Measurements from ENCODE around the gene ANKS1A. TPM values are rescaled to one million over a fixed set of nuclear protein-coding genes. Genes with fewer than 3 reads are reported as not detected.
"Not testable (repeated sequence)": the region's sequence is repeated elsewhere in the genome, so short reads cannot be mapped to it uniquely, and the experiment has no call there.

ANKS1A gene
- total RNA-seq, 1 experiment from 2014 or later: 24.0 TPM

- H3K4me3 ChIP-seq (ENCODE audit: low read depth, low read length); H3K36me3 Mint-ChIP-seq (ENCODE audit: insufficient read depth, unreplicated experiment); POLR2A ChIA-PET; H3K4me1 ChIP-seq; H3K27ac Mint-ChIP-seq (ENCODE audit: unreplicated experiment); H3K4me3 Mint-ChIP-seq (ENCODE audit: unreplicated experiment); H3K27me3 Mint-ChIP-seq (ENCODE audit: insufficient read depth, unreplicated experiment); H3K4me1 Mint-ChIP-seq (ENCODE audit: low read depth, unreplicated experiment); H3K27me3 ChIP-seq (replicated peaks; ENCODE audit: control insufficient read depth, insufficient read depth, low read length); DNase-seq; BruUV-seq (replicated peaks); intact Hi-C loops (cut with micrococcal nuclease; ENCODE audit: unreplicated experiment); H3K9me3 ChIP-seq; H3K36me3 ChIP-seq (ENCODE audit: control insufficient read depth, insufficient read depth, low read length); H3K9me3 Mint-ChIP-seq (ENCODE audit: unreplicated experiment): not testable (repeated sequence)
- CTCF ChIA-PET: interaction anchor here (1.0 kb wide), 1 partner anchor 32 kb away, joined by 3 read pairs; no protein-coding TSS in a partner anchor
Observed at GRCh38 chr6:35107761-35108160, 218.7 kb downstream of the ANKS1A start.

GRCh38 chr6:35108309-35108885, 219.3 kb downstream of the ANKS1A start:
- no peak overlapping the region for H3K4me3 ChIP-seq (ENCODE audit: low read depth, low read length)
- peaks cover 9% of the 10 kb centered on the region for H3K4me1 Mint-ChIP-seq (ENCODE audit: low read depth, unreplicated experiment)
- no TSS peak for BruUV-seq (replicated peaks)
- no peak overlapping the region for H3K27ac Mint-ChIP-seq (ENCODE audit: unreplicated experiment)
- H3K36me3 ChIP-seq (ENCODE audit: control insufficient read depth, insufficient read depth, low read length): no peaks in the 10 kb centered on the region
- DNase-seq: no peak
- H3K4me1 ChIP-seq: no peaks in the 10 kb centered on the region
- peaks cover 6% of the 10 kb centered on the region for H3K9me3 Mint-ChIP-seq (ENCODE audit: unreplicated experiment)
- no peak for TF ChIP-seq CTCF (IDR thresholded peaks at IDR 0.05; ENCODE audit: insufficient read depth in 1 of 2, low read depth in 1 of 2, low read length in 1 of 2, severe bottlenecking in 1 of 2, unreplicated experiment in 1 of 2)
- H3K27me3 Mint-ChIP-seq (ENCODE audit: insufficient read depth, unreplicated experiment): no peaks in the 10 kb centered on the region
- H3K36me3 Mint-ChIP-seq (ENCODE audit: insufficient read depth, unreplicated experiment): no peaks in the 10 kb centered on the region
- POLR2A ChIA-PET: no interaction called here
- H3K27me3 ChIP-seq (replicated peaks; ENCODE audit: control insufficient read depth, insufficient read depth, low read length): no peaks in the 10 kb centered on the region
- no peak overlapping the region for H3K4me3 Mint-ChIP-seq (ENCODE audit: unreplicated experiment)
- intact Hi-C loops (cut with micrococcal nuclease; ENCODE audit: unreplicated experiment): no loop called here
- CTCF ChIA-PET: interaction anchor here (1.0 kb wide), 1 partner anchor 32 kb away, joined by 3 read pairs; no protein-coding TSS in a partner anchor
- H3K9me3 ChIP-seq: 0 out of 2 replicates have a peak, but pooled peaks cover 3% of the 10 kb centered on the region

GRCh38 chr6:35120746-35121145, 231.7 kb downstream of the ANKS1A start:
- Histone ChIP-seq H3K9me3 (no peaks in the 10 kb centered on the region), H3K27me3 (replicated peaks; ENCODE audit: control insufficient read depth, insufficient read depth, low read length) (no peaks in the 10 kb centered on the region), H3K4me1 (no peaks in the 10 kb centered on the region), H3K4me3 (ENCODE audit: low read depth, low read length) (no peak overlapping the region), H3K36me3 (ENCODE audit: control insufficient read depth, insufficient read depth, low read length) (no peaks in the 10 kb centered on the region)
- Mint-ChIP-seq H3K27me3 (ENCODE audit: insufficient read depth, unreplicated experiment) (no peaks in the 10 kb centered on the region), H3K36me3 (ENCODE audit: insufficient read depth, unreplicated experiment) (no peaks in the 10 kb centered on the region), H3K9me3 (ENCODE audit: unreplicated experiment) (no peaks in the 10 kb centered on the region), H3K4me3 (ENCODE audit: unreplicated experiment) (no peak overlapping the region), H3K27ac (ENCODE audit: unreplicated experiment) (no peak overlapping the region), H3K4me1 (ENCODE audit: low read depth, unreplicated experiment) (no peaks in the 10 kb centered on the region)
- no TSS peak for BruUV-seq (replicated peaks)
- ChIA-PET CTCF (no interaction called here), POLR2A (no interaction called here)
- intact Hi-C loops (cut with micrococcal nuclease; ENCODE audit: unreplicated experiment): no loop called here
- DNase-seq: no peak
- no peak for TF ChIP-seq CTCF (IDR thresholded peaks at IDR 0.05; ENCODE audit: insufficient read depth in 1 of 2, low read depth in 1 of 2, low read length in 1 of 2, severe bottlenecking in 1 of 2, unreplicated experiment in 1 of 2)
